A549 (cell line): ENCODE data around the gene PRKCZ. TPM values are rescaled to one million over a fixed set of nuclear protein-coding genes. Genes with fewer than 3 reads are reported as not detected.

Experiments
- ATAC-seq, 2 experiments: fragments of 200-7000 bp in 1 of 2; fragments of >200 bp in 1 of 2; cut with Nextera tagmentation in 1 of 2; cut with Tn5 transposase in 1 of 2; 3 replicates each; pipeline versions ENCODE4 v1.8.0 to v1.9.1; 2018 to 2020; ENCODE audit warnings: mild to moderate bottlenecking in 1 of 2, moderate library complexity in 1 of 2
- CTCF ChIA-PET: fragments of 300-600 bp; sonication (Branson Sonifier 250); formaldehyde crosslinking; extraction: SDS; loops from one replicate; lab custom pipeline; 2021; ENCODE audit warnings: antibody characterized with exemption, inconsistent platforms; lab: Yijun Ruan, JAX
- POLR2A ChIA-PET: fragments of 350-600 bp; formaldehyde crosslinking; extraction: SDS; loops from one replicate; lab custom pipeline; 2021; ENCODE audit warnings: antibody characterized with exemption, inconsistent platforms; lab: Yijun Ruan, JAX
- DNase-seq, 2 experiments: peaks; one replicate each; pipeline versions ENCODE4 v3.0.0 to v3.0.0-alpha.2; 2011 to 2016; ENCODE audit warnings: low read depth in 1 of 2, low spot score in 1 of 2
- FAIRE-seq: peaks from 2 replicates; lab custom pipeline; 2011; peaks lifted over from hg19 to GRCh38; lab: Jason Lieb, UNC
- H3K27ac ChIP-seq, 2 experiments: fragments of >200 bp; sonication (Bioruptor Twin); formaldehyde crosslinking; 3 replicates each; pipeline ENCODE4 v1.5.1; 2016 to 2017
- H3K4me1 ChIP-seq: fragments of >200 bp; sonication (Bioruptor Twin); formaldehyde crosslinking; 3 replicates; pipeline ENCODE4 v1.6.1; 2016
- H3K4me2 ChIP-seq: fragments of >200 bp; sonication (Bioruptor Twin); formaldehyde crosslinking; 3 replicates; pipeline ENCODE4 v1.6.1; 2016
- H3K4me3 ChIP-seq: fragments of >200 bp; sonication (Bioruptor Twin); formaldehyde crosslinking; 3 replicates; pipeline ENCODE4 v1.5.1; 2016
- H3K9me3 ChIP-seq: fragments of >200 bp; sonication (Bioruptor Twin); formaldehyde crosslinking; 3 replicates; pipeline ENCODE4 v1.6.1; 2016
- CBX2 ChIP-seq: fragments of 200-600 bp; sonication (generic); IDR thresholded peaks from 2 replicates; pipeline ENCODE4 v1.6.1; 2016; ENCODE audit warnings: low read depth, mild to moderate bottlenecking, borderline replicate concordance
- CHD2 ChIP-seq: fragments of 150-350 bp; IDR thresholded peaks from 2 replicates; pipeline ENCODE4 v1.6.1; 2014; ENCODE audit warnings: low read length; ENCODE audit not compliant: partially characterized antibody
- E2F6 ChIP-seq: IDR thresholded peaks from 2 replicates; pipeline ENCODE4 v1.6.1; 2012; ENCODE audit warnings: low read depth, borderline replicate concordance
- EHMT2 ChIP-seq: fragments of 200-600 bp; sonication (generic); IDR thresholded peaks from 2 replicates; pipeline ENCODE4 v1.6.1; 2016; ENCODE audit warnings: antibody characterized with exemption, low read depth, mild to moderate bottlenecking, moderate library complexity
- FOSB ChIP-seq: fragments of 250-450 bp; sonication (Bioruptor Pico); IDR thresholded peaks from 2 replicates; pipeline ENCODE4 v1.5.0; 2020; ENCODE audit warnings: mild to moderate bottlenecking, moderate library complexity
- FOSL2 ChIP-seq, 2 experiments: fragments of 450-650 bp in 1 of 2; fragments of >200 bp in 1 of 2; sonication (Bioruptor Twin) in 1 of 2; formaldehyde crosslinking; IDR thresholded peaks; 2 replicates each; pipeline versions ENCODE4 v1.5.0 to v1.6.1; 2016 to 2020; ENCODE audit warnings: mild to moderate bottlenecking in 1 of 2, moderate library complexity in 1 of 2
- FOXS1 ChIP-seq: fragments of 250-450 bp; sonication (Bioruptor Pico); IDR thresholded peaks from 2 replicates; pipeline ENCODE4 v1.5.0; 2020; ENCODE audit warnings: mild to moderate bottlenecking, moderate library complexity
- HEYL ChIP-seq: fragments of 250-450 bp; sonication (Bioruptor Pico); IDR thresholded peaks from 2 replicates; pipeline ENCODE4 v1.8.0; 2021; ENCODE audit warnings: mild to moderate bottlenecking, moderate library complexity
- HMGXB4 ChIP-seq: fragments of 250-450 bp; sonication (Bioruptor Pico); IDR thresholded peaks from 2 replicates; pipeline ENCODE4 v1.5.0; 2021; ENCODE audit warnings: mild to moderate bottlenecking, moderate library complexity, borderline replicate concordance
- HOXB5 ChIP-seq: fragments of 250-450 bp; sonication (Bioruptor Pico); IDR thresholded peaks from 2 replicates; pipeline ENCODE4 v1.5.0; 2020; ENCODE audit warnings: mild to moderate bottlenecking, moderate library complexity
- JUNB ChIP-seq: fragments of >200 bp; sonication (Bioruptor Twin); formaldehyde crosslinking; IDR thresholded peaks from 2 replicates; pipeline ENCODE4 v1.6.1; 2016
- KDM1A ChIP-seq: fragments of 200-600 bp; sonication (generic); IDR thresholded peaks from 2 replicates; pipeline ENCODE4 v1.6.1; 2016; ENCODE audit warnings: low read depth, mild to moderate bottlenecking
- KDM5A ChIP-seq: fragments of 200-600 bp; sonication (generic); IDR thresholded peaks from 2 replicates; pipeline ENCODE4 v1.6.1; 2016; ENCODE audit warnings: antibody characterized with exemption, mild to moderate bottlenecking
- MAZ ChIP-seq: fragments of 150-350 bp; IDR thresholded peaks from 2 replicates; pipeline ENCODE4 v1.6.1; 2014; ENCODE audit warnings: antibody characterized with exemption, low read depth, low read length, borderline replicate concordance
- PBX3 ChIP-seq: IDR thresholded peaks from 2 replicates; pipeline ENCODE4 v1.6.1; 2012
- PHF8 ChIP-seq: fragments of 200-600 bp; sonication (generic); IDR thresholded peaks from 2 replicates; pipeline ENCODE4 v1.6.1; 2016; ENCODE audit warnings: low read depth, mild to moderate bottlenecking, antibody characterized with exemption, moderate library complexity, borderline replicate concordance
- POLR2A ChIP-seq: IDR thresholded peaks from 2 replicates; pipeline ENCODE4 v1.6.1; 2012; ENCODE audit warnings: mild to moderate bottlenecking, low read length
- RAD21 ChIP-seq, 2 experiments: fragments of >200 bp in 1 of 2; sonication (Bioruptor Twin) in 1 of 2; formaldehyde crosslinking in 1 of 2; IDR thresholded peaks in 1 of 2; conservative IDR thresholded peaks in 1 of 2; 2 replicates in 1 of 2; 3 replicates in 1 of 2; pipeline ENCODE4 v1.6.1; 2012 to 2018; ENCODE audit warnings: inconsistent platforms in 1 of 2
- RARB ChIP-seq: fragments of 250-450 bp; sonication (Bioruptor Pico); IDR thresholded peaks from 2 replicates; pipeline ENCODE4 v1.8.0; 2021; ENCODE audit warnings: mild to moderate bottlenecking, moderate library complexity
- SMC3 ChIP-seq: fragments of >200 bp; sonication (Bioruptor Twin); formaldehyde crosslinking; IDR thresholded peaks from 3 replicates; pipeline ENCODE4 v1.6.1; 2018; ENCODE audit warnings: inconsistent platforms
- TFCP2L1 ChIP-seq: fragments of 250-450 bp; sonication (Bioruptor Pico); IDR thresholded peaks from 2 replicates; pipeline ENCODE4 v1.5.0; 2021; ENCODE audit warnings: mild to moderate bottlenecking
- TP53 ChIP-seq: fragments of 250-450 bp; sonication (Bioruptor Pico); IDR thresholded peaks from 2 replicates; pipeline ENCODE4 v1.5.0; 2021; ENCODE audit warnings: mild to moderate bottlenecking, moderate library complexity
- ZSCAN20 ChIP-seq: fragments of 250-450 bp; sonication (Bioruptor Pico); IDR thresholded peaks from 2 replicates; pipeline ENCODE4 v1.8.0; 2022; ENCODE audit warnings: mild to moderate bottlenecking, moderate library complexity
- WGBS: methylation state at CpG from one replicate; pipeline ENCODE4 v1.1.6; 2017; ENCODE audit errors: missing lambda C conversion rate; 5-methylcytosine and 5-hydroxymethylcytosine counted together
- polyA plus RNA-seq, 4 experiments: library from polyadenylated mRNA; depleted of rRNA in 3 of 4; stranded (reverse); fragments of >200 nt; fragmentation: RNase III in 1 of 4; extraction: RNeasy Plus Mini Kit Qiagen cat#74134 plus additional on column Dnase treatment in 1 of 4; gene quantifications; 2 replicates in 3 of 4; 3 replicates in 1 of 4; pipeline ENCODE4 v1.2.3, GENCODE V29; 2011 to 2017
- TF ChIP-seq, protein P1 (sequence below): fragments of 150-350 bp; IDR thresholded peaks from 2 replicates; pipeline ENCODE4 v1.6.1; 2014; ENCODE audit warnings: low read depth, mild to moderate bottlenecking, low read length

Gene PRKCZ
- polyA plus RNA-seq, 2 of the 4 experiments (the other 2 are of a cell fraction) = 9.5 to 9.8 TPM

- no peak for TF ChIP-seq E2F6
- no peak for TF ChIP-seq PHF8
- no peak for TF ChIP-seq CHD2
- TF ChIP-seq SMC3 = no peak
- TF ChIP-seq TP53 = no peak
- no peak for TF ChIP-seq JUNB
- TF ChIP-seq KDM5A = no peak
- no peak for TF ChIP-seq PBX3
- TF ChIP-seq CBX2 = no peak
- no peak for TF ChIP-seq TFCP2L1 (CRISPR knock-in tag)
- TF ChIP-seq HMGXB4 (CRISPR knock-in tag) = no peak
- TF ChIP-seq, protein P1, sequence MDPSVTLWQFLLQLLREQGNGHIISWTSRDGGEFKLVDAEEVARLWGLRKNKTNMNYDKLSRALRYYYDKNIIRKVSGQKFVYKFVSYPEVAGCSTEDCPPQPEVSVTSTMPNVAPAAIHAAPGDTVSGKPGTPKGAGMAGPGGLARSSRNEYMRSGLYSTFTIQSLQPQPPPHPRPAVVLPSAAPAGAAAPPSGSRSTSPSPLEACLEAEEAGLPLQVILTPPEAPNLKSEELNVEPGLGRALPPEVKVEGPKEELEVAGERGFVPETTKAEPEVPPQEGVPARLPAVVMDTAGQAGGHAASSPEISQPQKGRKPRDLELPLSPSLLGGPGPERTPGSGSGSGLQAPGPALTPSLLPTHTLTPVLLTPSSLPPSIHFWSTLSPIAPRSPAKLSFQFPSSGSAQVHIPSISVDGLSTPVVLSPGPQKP = no peak
- TF ChIP-seq HEYL = no peak
- no peak for TF ChIP-seq KDM1A
- TF ChIP-seq MAZ = no peak
- TF ChIP-seq HOXB5 (CRISPR knock-in tag) = no peak
- no peak for TF ChIP-seq RARB
- no peak for TF ChIP-seq RAD21 (conservative IDR thresholded peaks at IDR 0.05 in 1 of 2, IDR thresholded peaks at IDR 0.05 in 1 of 2)
- TF ChIP-seq, all 56 proteins: peak for 0
- DNase-seq (no peak), ATAC-seq (no peak), FAIRE-seq (no peak)
- CTCF ChIA-PET = no interaction called here
- Histone ChIP-seq H3K4me3 (no peak overlapping the region), H3K27ac (no peak overlapping the region), H3K9me3 (no peaks in the 10 kb centered on the region), H3K4me1 (peaks cover 7% of the 10 kb centered on the region), H3K4me2 (no peak overlapping the region)
- POLR2A ChIA-PET = no interaction called here
- 85% methylated on average over 10 of the region's 15 CpGs for WGBS
Observed at GRCh38 chr1:2144501-2145090, 94.4 kb downstream of the PRKCZ start.

- no peaks in the 10 kb centered on the region for H3K9me3 ChIP-seq
- ATAC-seq (no peak), DNase-seq (no peak), FAIRE-seq (no peak)
- POLR2A ChIA-PET = no interaction called here
- no peak overlapping the region for H3K4me3 ChIP-seq
- H3K27ac ChIP-seq = no peak overlapping the region
- CTCF ChIA-PET = no interaction called here
- WGBS = 81% methylated on average over 14 of the region's 19 CpGs
- H3K4me1 ChIP-seq = no peaks in the 10 kb centered on the region
- no peak overlapping the region for H3K4me2 ChIP-seq
- TF ChIP-seq FOSB (CRISPR knock-in tag) = no peak
- no peak for TF ChIP-seq HOXB5 (CRISPR knock-in tag)
- no peak for TF ChIP-seq FOXS1 (CRISPR knock-in tag)
- TF ChIP-seq POLR2A = no peak
- no peak for TF ChIP-seq FOSL2 (IDR thresholded peaks at IDR 0.05)
- TF ChIP-seq FOSL2 (CRISPR knock-in tag; IDR thresholded peaks at IDR 0.05) = no peak
- TF ChIP-seq, protein P1 = no peak
- no peak for TF ChIP-seq EHMT2
- no peak for TF ChIP-seq ZSCAN20 (CRISPR knock-in tag)
- no peak for TF ChIP-seq TP53
Observed at GRCh38 chr1:2145946-2146835, 96.0 kb downstream of the PRKCZ start.
